ENCODE data around the gene SKIC8. TPM values are rescaled to one million over a fixed set of nuclear protein-coding genes. Genes with fewer than 3 reads are reported as not detected.
"Not testable (repeated sequence)": the region's sequence is repeated elsewhere in the genome, so short reads cannot be mapped to it uniquely, and the experiment has no call there.

The SKIC8 gene
- total RNA-seq, 1 experiment from 2014 or later, result 55.5 TPM

- Histone ChIP-seq H3K4me1 (ENCODE audit: insufficient read depth, low read length, poor library complexity, severe bottlenecking) (no peaks in the 10 kb centered on the region), H3K9me3 (ENCODE audit: low read depth, low read length, poor library complexity, severe bottlenecking) (no peaks in the 10 kb centered on the region), H3K4me3 (ENCODE audit: low read depth, low read length, poor library complexity, severe bottlenecking) (no peak overlapping the region), H3K27ac (ENCODE audit: low read depth, low read length, poor library complexity, severe bottlenecking) (no peak overlapping the region), H3K36me3 (ENCODE audit: insufficient read depth, low read length, poor library complexity, severe bottlenecking) (no peaks in the 10 kb centered on the region), H3K27me3 (replicated peaks; ENCODE audit: insufficient read depth, low read depth, low read length, poor library complexity) (no peaks in the 10 kb centered on the region)
- TF ChIP-seq EZH2 (IDR thresholded peaks at IDR 0.05; ENCODE audit: borderline replicate concordance, low read depth, low read length, poor library complexity, severe bottlenecking) (no peak), CTCF (conservative IDR thresholded peaks at IDR 0.05; ENCODE audit: low read depth, low read length) (no peak)
- intact Hi-C loops (cut with micrococcal nuclease; ENCODE audit: unreplicated experiment), result no loop called here
- BruUV-seq (replicated peaks), result no TSS peak
- ChIA-PET POLR2A (ENCODE audit: low non-redundant PET) (no interaction called here), CTCF (no interaction called here)
- DNase-seq (ENCODE audit: low spot score), result no peak
These were observed 51.5 kb downstream of the SKIC8 start for GRCh38 chr15:78247911-78248310.

- H3K27me3 ChIP-seq (replicated peaks; ENCODE audit: insufficient read depth, low read depth, low read length, poor library complexity); H3K4me1 ChIP-seq (ENCODE audit: insufficient read depth, low read length, poor library complexity, severe bottlenecking); H3K27ac ChIP-seq (ENCODE audit: low read depth, low read length, poor library complexity, severe bottlenecking); POLR2A ChIA-PET (ENCODE audit: low non-redundant PET); BruUV-seq (replicated peaks); H3K4me3 ChIP-seq (ENCODE audit: low read depth, low read length, poor library complexity, severe bottlenecking); H3K36me3 ChIP-seq (ENCODE audit: insufficient read depth, low read length, poor library complexity, severe bottlenecking); DNase-seq (ENCODE audit: low spot score); H3K9me3 ChIP-seq (ENCODE audit: low read depth, low read length, poor library complexity, severe bottlenecking); CTCF ChIA-PET; intact Hi-C loops (cut with micrococcal nuclease; ENCODE audit: unreplicated experiment): not testable (repeated sequence)
These were observed 53.3 kb downstream of the SKIC8 start for GRCh38 chr15:78245976-78246620.

- H3K9me3 ChIP-seq (ENCODE audit: low read depth, low read length, poor library complexity, severe bottlenecking); CTCF ChIA-PET; H3K4me3 ChIP-seq (ENCODE audit: low read depth, low read length, poor library complexity, severe bottlenecking); intact Hi-C loops (cut with micrococcal nuclease; ENCODE audit: unreplicated experiment); H3K36me3 ChIP-seq (ENCODE audit: insufficient read depth, low read length, poor library complexity, severe bottlenecking); H3K27ac ChIP-seq (ENCODE audit: low read depth, low read length, poor library complexity, severe bottlenecking); POLR2A ChIA-PET (ENCODE audit: low non-redundant PET); H3K27me3 ChIP-seq (replicated peaks; ENCODE audit: insufficient read depth, low read depth, low read length, poor library complexity); BruUV-seq (replicated peaks); H3K4me1 ChIP-seq (ENCODE audit: insufficient read depth, low read length, poor library complexity, severe bottlenecking); DNase-seq (ENCODE audit: low spot score): not testable (repeated sequence)
These were observed 54.0 kb downstream of the SKIC8 start for GRCh38 chr15:78245392-78245791.

GRCh38 chr15:78244893-78245292 lies 54.5 kb downstream of the SKIC8 start:
- CTCF ChIA-PET, result no interaction called here
- intact Hi-C loops (cut with micrococcal nuclease; ENCODE audit: unreplicated experiment), result loop anchor here (5.0 kb wide), 1 partner anchor 48 kb away; no protein-coding TSS in a partner anchor
- BruUV-seq (replicated peaks), result no TSS peak

More at GRCh38 chr15:78244893-78245292, 54.5 kb downstream of the SKIC8 start:
- Histone ChIP-seq H3K4me1 (ENCODE audit: insufficient read depth, low read length, poor library complexity, severe bottlenecking) (no peaks in the 10 kb centered on the region), H3K4me3 (ENCODE audit: low read depth, low read length, poor library complexity, severe bottlenecking) (no peak overlapping the region), H3K27me3 (replicated peaks; ENCODE audit: insufficient read depth, low read depth, low read length, poor library complexity) (no peaks in the 10 kb centered on the region), H3K36me3 (ENCODE audit: insufficient read depth, low read length, poor library complexity, severe bottlenecking) (no peaks in the 10 kb centered on the region), H3K27ac (ENCODE audit: low read depth, low read length, poor library complexity, severe bottlenecking) (no peak overlapping the region), H3K9me3 (ENCODE audit: low read depth, low read length, poor library complexity, severe bottlenecking) (no peaks in the 10 kb centered on the region)
- no peak for DNase-seq (ENCODE audit: low spot score)
- TF ChIP-seq EZH2 (IDR thresholded peaks at IDR 0.05; ENCODE audit: borderline replicate concordance, low read depth, low read length, poor library complexity, severe bottlenecking) (no peak), CTCF (conservative IDR thresholded peaks at IDR 0.05; ENCODE audit: low read depth, low read length) (no peak)
- POLR2A ChIA-PET (ENCODE audit: low non-redundant PET), result no interaction called here

Data from A673 (cell line).